ENCODE results near the gene MAGEB2. TPM values are rescaled to one million over a fixed set of nuclear protein-coding genes. Genes with fewer than 3 reads are reported as not detected.
"Not testable (repeated sequence)": the region's sequence is repeated elsewhere in the genome, so short reads cannot be mapped to it uniquely, and the experiment has no call there.

The MAGEB2 gene, protein sequence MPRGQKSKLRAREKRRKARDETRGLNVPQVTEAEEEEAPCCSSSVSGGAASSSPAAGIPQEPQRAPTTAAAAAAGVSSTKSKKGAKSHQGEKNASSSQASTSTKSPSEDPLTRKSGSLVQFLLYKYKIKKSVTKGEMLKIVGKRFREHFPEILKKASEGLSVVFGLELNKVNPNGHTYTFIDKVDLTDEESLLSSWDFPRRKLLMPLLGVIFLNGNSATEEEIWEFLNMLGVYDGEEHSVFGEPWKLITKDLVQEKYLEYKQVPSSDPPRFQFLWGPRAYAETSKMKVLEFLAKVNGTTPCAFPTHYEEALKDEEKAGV
- not detected for total RNA-seq

DNA sequence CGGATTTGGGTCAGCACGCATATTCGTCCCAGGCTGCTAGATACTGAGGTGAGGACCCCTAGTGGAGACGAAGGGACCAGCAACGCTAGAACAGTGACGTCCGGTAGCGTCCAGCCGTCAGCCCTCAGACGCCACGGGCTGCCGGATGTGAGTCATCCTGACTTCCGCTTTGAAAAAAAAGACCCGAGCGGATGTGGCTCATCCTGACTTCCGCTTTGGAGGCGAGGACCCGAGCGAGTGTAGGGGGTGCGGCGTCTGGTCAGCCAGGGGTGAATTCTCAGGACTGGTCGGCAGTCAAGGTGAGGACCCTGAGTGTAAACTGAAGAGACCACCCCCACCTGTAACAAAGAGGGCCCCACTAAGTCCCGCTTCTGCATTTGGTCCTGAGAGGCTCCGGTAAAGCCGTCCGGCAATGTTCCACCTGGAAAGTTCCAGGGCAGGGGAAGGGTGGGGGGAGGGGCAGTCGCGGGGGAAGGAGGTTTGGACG lies at the start of gene MAGEB2:
TSS of gene MAGEB2 (plus strand) at position 207 of the 487 bp plus-strand sequence. CDS start 3,018 bp downstream, outside the sequence.
- no peak for DNase-seq

DNA sequence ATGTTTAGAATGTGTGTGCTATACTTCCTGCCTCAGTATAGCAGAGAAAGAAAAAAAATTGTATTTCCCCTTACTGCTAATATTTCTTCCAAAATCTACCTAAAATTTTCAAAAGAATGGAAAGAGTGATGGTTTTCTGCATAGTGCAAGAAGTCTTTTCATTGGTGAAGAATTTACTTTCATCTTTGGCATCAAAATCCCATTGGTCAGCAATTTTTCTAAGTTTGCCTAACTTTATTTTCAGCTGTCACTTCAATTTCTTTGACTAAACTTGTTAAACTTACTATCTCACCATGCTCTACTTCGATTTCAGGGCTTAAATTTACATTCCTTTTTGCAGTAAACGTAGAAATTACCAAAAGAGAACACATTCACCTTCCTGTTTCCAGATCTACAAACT lies 44.5 kb upstream of the MAGEB2 start:
- no peak for DNase-seq

DNA sequence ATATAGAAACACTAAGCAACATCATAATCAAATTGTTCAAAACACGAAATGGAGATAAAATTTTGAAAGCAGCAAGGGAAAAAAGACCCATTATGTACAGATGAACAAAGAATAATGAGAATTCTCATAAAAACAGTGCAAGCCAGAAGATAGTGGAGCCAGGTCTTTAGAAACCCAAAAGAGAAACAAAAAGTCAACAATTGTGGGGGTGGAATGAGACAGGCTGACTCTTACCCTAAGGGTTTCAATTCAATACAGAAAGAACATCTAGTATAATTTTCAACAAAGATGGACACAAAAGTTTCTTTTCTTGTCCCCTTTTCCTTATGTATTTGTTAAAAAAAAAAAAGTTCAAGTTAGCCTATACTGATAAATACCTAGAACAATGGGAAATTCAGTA lies 34.0 kb upstream of the MAGEB2 start:
- no peak for DNase-seq

DNA sequence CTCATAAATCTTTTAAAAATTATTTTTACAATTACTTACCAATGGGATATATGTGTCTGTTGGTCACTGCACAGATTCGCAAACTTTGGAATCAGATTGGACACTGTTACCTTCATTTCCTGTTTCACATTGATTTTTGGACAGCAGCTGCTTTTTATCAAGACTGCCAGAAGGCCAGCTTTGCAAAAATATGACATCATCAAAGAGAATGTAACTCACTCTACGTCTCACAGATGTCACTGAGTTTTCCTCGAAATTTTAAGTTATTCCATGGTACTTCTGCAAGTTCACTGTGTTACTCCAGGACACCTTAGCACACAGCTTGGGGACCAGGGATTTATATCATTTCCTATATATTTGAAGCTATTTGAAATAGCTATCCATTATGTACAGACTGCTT lies 31.8 kb upstream of the MAGEB2 start:
- no peak for DNase-seq

DNA sequence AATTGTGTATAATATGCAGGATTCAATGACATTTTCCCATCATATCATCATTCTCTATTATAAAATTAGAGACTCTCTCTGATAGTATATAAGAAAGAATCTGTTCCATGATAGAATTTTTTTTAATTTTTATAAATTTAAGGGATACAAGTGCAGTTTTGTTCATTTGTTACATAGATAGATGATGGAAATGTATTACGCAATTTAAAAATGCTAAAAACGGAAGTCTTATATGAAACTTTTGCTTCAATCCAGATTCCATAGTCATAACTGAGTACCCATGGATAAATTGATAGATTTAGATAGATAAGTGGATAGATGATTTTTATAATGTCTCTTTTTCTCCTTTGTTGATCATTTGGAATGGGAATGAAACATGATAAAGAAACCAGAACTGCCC lies 24.9 kb upstream of the MAGEB2 start:
- no peak for DNase-seq

DNA sequence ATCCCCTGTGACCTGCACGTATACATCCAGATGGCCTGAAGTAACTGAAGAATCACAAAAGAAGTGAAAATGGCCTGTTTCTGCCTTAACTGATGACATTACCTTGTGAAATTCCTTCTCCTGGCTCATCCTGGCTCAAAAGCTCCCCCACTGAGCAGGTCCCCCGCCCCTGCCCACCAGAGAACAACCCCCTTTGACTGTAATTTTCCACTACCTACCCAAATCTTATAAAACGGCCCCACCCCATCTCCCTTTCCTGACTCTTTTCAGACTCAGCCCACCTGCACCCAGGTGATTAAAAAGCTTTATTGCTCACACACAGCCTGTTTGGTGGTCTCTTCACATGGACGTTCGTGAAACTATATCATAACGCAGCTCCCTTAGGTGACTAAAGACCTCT lies 21.5 kb upstream of the MAGEB2 start:
- not testable (repeated sequence) for DNase-seq

DNA sequence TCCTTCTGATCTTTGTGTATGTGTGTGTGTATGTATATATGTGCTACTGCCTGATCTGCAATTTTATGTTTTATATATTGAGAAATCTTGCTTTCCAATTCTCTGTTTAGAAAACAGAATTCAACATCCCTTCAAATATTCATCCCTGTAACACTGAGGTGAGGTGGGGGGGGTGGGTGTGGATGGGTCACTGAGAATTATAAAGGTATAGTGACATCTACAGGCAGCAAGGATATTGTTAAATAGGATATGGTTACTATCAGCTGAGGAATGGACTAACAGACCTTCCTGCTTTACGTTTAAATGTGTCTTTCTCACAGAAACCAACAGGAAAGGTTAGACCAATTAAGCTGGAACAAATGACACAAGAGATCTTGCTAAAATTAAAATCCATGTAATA lies 19.0 kb upstream of the MAGEB2 start:
- DNase-seq = no peak

DNA sequence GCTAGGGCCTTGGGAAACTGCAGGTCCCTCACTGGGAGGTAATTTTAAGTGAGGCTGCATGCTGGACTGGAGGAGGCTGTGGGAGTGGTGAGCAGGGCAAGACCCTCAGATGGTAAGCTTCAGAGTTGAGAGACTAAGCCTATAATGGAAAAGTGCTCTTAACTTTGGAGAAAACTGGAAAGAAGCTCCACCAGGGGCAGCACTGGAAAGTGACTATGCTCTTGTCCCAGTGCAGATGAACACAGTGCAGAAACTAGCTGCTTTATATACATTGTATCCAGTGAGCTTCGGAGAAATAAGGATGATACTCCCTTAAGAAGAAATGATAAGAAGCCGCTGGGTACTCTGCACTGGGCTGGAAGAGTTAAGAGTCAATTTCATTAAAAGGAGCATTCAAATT lies 3.2 kb upstream of the MAGEB2 start:
- no peak for DNase-seq

DNA sequence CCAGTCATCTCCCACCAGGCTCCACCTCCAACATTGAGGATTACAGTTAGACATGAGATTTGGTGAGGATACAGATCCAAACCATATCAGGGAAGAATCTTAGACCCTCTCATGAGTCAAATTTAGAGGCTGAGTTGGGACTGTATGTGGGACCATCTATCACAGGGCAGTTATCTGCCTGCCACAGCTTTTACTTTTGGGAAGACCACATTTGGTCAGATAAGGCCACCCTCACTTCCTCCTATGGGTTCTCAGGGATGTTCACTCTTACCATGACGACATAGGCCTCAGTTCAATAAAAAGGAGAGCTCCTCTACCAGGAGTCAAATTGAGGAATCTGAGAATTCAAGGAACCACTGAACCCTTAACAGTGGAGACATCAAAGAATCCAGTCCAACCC lies 2.1 kb downstream of the MAGEB2 start:
- DNase-seq = no peak

DNA sequence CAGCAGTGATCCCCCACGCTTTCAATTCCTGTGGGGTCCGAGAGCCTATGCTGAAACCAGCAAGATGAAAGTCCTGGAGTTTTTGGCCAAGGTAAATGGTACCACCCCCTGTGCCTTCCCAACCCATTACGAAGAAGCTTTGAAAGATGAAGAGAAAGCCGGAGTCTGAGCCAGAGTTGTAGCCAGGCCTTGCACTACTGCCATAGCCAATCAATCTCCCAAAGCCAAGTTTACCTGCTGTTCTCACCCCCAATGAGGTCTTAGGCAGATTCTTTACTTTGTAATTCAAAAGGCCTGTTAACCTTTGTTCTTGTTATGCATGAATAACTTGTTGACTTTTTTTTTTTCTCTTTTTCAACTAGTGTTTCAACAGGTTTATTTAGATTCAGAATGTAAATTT lies 4.0 kb downstream of the MAGEB2 start:
- DNase-seq = no peak

DNA sequence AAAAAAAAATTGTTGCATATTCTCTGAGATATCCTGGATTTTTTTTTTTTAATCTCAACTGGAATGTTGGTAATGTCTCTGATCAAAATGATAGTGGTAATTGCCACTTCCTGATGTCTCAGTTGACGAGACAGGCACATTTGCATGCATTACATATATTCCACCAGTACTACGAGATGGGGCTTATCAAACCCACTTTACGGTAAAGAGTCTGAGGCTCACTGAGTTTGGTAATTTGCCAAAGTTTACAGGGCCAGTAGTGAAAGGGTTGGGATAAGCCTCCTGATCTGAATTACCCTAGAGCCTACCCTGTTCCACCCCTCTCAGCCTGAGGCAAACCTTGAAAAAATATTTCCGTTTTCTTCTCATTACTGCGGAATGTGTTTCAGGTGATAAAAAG lies 5.3 kb downstream of the MAGEB2 start:
- DNase-seq = no peak

DNA sequence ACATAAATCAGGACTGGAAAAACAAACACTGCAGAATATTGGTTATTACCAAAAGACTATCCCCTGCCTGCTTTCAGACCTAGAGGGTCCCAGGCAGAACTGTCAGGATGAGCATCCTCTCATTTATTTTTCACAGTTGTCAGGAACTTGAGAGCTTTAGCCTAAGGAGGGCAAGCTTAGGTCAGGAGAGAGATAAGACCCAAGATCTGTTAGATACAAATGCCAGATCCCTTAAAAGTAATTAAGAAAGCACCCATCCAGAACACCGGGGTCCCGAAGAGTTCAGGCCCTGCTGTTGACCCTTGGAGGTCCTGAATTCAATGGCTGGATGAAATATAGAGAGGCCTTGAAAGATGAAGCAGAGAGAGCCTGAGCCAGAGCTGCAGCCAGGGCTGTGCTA lies 9.2 kb downstream of the MAGEB2 start:
- DNase-seq = no peak

DNA sequence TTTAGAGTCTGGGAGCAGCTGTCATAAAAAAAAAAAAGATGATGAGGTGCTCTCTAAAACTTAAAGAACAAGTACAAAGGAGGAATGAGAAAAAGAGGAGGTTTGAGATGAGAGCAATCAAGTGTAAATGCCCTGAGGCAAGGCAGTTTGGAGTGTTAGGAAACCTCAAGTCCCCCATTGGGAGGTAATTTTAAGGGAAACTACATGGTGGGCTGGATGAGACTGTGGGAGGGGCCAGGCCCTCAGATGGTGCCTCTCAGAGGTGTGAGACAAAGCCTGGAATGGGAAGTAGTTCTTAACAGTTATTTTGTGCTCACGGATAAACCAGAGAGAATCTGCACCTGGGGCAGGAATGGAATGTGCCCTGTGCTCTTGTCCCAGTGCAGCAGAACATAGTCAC lies 13.2 kb downstream of the MAGEB2 start:
- DNase-seq = no peak

DNA sequence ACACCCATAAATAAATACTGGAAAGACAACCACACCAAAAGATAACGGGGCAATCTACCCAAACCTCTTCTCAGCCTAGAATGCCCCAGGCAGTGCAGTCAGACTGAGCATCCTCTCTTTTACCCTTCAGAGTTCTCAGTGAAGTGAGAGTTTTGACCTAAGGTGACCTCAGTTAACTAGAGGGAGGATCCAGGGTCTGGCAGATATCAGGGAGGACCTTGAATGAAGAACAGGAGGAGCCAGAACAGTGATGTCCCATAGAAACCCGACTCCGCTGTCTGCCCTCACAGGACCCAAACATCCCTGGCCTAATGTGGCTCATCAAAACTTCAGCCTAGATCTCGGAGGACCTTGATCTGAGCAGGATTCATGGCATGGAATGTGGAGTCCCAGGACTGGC lies 15.0 kb downstream of the MAGEB2 start, which contains the start of gene MAGEB3:
TSS of gene MAGEB3 (plus strand) at position 263 of the 400 bp plus-strand sequence. CDS start 5,268 bp downstream, outside the sequence.
- DNase-seq = no peak

DNA sequence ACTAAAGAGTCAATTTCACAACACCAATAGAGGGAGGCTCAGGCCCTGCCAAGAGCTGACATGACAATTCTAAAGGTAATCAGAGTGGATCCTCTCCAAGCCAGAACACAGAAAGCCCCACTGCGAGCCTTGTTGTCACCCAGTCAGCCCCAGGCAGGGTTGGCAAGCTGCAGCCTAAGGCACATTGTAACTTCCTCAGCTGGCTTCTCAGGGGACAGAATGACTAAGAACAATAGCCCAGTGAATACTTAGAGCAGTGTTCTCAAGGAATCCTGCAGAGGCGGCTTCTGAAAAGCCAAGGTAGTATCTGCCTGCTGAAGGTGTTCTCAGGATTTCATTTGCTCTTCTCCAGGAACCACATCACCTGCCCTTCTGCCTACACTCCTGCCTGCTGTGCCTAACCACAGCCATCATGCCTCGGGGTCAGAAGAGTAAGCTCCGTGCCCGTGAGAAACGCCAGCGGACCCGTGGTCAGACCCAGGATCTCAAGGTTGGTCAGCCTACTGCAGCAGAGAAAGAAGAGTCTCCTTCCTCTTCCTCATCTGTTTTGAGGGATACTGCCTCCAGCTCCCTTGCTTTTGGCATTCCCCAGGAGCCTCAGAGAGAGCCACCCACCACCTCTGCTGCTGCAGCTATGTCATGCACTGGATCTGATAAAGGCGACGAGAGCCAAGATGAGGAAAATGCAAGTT lies 26.5 kb downstream of the MAGEB2 start, which contains the start of gene MAGEB4:
TSS of gene MAGEB4 (plus strand) at position 277 of the 692 bp plus-strand sequence. CDS start at position 413, 136 bp downstream.
- no peak for DNase-seq

DNA sequence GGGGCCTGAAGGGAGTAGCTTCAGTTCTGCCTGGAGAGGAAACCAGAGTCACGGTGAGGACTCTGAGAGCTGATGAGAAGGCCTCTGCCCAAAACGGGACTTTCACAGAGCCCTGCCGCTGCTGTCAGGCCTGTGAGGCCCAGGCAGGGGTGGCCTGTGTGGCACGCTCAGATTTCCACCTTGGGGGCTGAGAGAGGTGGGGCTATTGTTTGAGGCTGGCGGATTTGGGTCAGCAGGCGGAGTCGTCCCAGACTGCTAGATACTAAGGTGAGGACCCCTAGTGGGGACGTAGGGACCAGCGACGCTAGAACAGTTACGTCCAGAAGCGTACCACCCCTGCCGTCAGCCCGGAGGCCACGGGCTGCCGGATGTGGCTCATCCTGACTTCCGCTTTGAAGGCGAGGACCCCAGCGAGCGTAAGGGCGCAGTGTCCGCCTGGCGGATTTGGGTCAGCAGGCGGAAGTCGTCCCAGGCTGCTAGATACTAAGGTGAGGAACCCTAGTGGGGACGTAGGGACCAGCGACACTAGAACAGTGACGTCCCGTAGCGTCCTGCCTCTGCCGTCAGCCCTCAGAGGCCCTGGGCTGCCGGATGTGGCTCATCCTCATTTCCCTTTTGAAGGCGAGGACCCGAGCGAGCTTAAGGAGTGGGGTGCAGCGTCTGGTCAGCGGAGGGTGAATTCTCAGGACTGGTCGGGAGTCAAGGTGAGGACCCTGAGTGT lies 31.6 kb downstream of the MAGEB2 start, which contains the start of gene MAGEB1:
TSS of gene MAGEB1 (plus strand) at position 378 of the 721 bp plus-strand sequence. CDS start 3,348 bp downstream, outside the sequence.
- no peak for DNase-seq

DNA sequence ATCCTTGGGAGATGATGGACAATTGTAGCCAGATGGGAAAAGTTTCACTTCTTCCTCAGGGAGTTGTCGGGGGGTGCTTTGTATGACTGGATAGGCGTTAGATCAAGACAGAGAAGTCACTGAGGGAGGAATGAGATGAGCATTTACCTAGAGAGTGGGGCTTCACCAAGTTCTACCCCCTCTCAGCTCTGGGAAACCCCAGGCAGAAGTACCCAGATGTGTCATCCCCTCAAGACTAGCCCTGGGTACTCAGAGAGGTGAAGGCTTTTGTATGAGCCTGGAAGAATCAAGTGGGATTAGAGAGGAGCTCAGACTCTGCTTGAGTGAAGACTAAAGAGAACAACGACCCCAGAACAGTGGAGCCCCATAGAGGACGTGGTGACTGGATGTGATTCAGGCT lies 33.5 kb downstream of the MAGEB2 start:
- no peak for DNase-seq

DNA sequence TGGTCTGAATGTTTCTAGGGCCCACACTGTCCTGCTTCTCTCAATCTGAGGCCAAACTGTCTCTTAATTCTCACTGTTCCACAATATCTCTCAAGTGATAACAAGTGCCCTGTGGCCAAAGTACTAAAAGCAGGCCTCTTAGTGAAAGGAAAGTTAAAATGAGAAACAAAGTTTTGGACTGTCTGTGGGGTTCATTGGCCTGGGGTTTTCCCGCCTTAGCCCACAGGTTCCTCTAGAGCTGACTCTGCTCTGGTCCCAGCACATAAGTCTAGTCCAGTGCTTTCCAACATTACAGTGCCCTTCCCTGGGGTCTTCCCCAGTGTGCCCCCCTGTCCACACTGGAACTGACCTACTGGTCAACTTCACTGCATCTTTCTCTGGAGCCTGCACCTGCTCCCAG lies 37.9 kb downstream of the MAGEB2 start:
- no peak for DNase-seq

DNA sequence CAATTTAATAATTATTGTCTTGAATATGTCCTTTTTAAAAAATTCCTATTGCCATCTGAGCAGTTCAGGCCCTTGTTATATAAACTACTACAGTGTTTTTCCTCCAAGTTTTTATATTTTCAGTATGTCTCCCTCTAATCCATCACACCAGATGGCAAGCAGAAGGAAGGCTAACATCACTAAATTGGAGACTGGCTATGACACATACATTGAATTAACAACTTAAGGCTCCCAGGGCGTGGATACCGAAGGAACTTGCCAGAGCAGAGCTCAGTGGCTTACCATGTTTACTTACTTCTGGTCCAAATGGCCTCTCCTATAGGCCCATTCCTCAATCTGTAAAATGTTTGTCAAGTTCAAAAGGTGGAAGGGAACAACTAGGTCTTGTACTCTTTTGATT lies 44.6 kb downstream of the MAGEB2 start:
- DNase-seq = no peak

DNA sequence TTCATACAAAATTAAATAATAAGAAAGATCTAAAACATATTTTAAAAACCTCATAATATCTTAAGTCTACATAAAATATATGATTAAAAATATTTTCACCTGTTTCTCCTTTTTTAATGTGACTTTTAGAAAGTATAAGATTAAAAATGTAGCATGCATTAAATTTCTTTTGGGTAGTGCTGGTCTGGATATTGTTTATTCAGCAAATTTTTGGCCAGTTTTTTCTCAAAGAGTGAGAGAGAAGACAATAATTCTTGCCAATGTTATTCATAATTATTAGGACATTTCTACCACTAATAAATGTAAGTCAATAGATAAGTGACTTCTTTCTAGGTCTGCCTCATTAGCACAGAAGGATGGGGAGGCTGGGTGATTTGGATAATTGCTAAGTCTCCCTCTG lies 45.6 kb downstream of the MAGEB2 start:
- no peak for DNase-seq

DNA sequence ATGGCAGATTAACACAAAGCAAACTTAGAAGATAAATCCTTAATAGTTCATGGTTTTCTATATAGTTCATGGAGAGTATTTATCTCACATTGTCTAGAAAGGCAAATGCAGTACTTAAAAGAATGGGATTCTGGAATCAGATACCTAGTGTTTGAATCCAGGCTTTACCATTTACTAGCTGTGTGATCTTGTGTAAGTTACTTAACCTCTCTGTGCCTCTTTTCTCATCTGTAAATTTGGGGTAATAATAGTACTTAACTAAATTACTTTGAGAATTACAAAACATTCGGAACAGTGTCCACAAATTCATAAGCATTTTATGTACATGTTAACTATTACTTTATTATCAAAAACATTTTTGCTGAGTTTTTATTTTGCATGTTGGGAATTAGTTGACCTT lies 47.4 kb downstream of the MAGEB2 start:
- no peak for DNase-seq
